Activated CD4-positive, alpha-beta T cell treated with anti-CD3 and anti-CD28 coated beads, Interleukin-2, amount 50 U/mL, for 16 hours (primary cell): ENCODE data around the gene BRME1.
A peak's percentile ranks its signal among the peaks of the same experiment; 100 is the strongest.

ENCODE experiments used
- DNase-seq: peaks from one replicate; pipeline ENCODE4 v3.0.0-alpha.2; 2020

BRME1 gene

GRCh38 chr19:13885826-13886365 lies 20.0 kb downstream of the BRME1 start:
- no peak for DNase-seq

- DNase-seq, result no peak
Observed at GRCh38 chr19:13884726-13885591, 21.0 kb downstream of the BRME1 start.

- no peak for DNase-seq
Observed at GRCh38 chr19:13883516-13884064, 22.3 kb downstream of the BRME1 start.

- DNase-seq, result no peak
Observed at GRCh38 chr19:13882836-13883235, 23.1 kb downstream of the BRME1 start.

- no peak for DNase-seq
Observed at GRCh38 chr19:13882419-13882795, 23.5 kb downstream of the BRME1 start.

- peak; percentile 65 for DNase-seq
Observed at GRCh38 chr19:13881692-13882418, 24.1 kb downstream of the BRME1 start.

GRCh38 chr19:13881251-13881691 lies 24.6 kb downstream of the BRME1 start:
- DNase-seq, result peak; percentile 34

GRCh38 chr19:13880059-13881043 lies 25.6 kb downstream of the BRME1 start:
- DNase-seq, result peak; percentile 99

GRCh38 chr19:13877303-13877702 lies 28.6 kb downstream of the BRME1 start:
- no peak for DNase-seq

- DNase-seq, result no peak
Observed at GRCh38 chr19:13876834-13877233, 29.1 kb downstream of the BRME1 start, which contains the start of gene NANOS3. Gene NANOS3 (plus strand): TSS chr19:13877134. CDS start chr19:13877249, 115 bp downstream.

- DNase-seq, result no peak
Observed at GRCh38 chr19:13875824-13876223, 30.1 kb downstream of the BRME1 start.

GRCh38 chr19:13873834-13874515 lies 31.9 kb downstream of the BRME1 start:
- no peak for DNase-seq

GRCh38 chr19:13872695-13873389 lies 33.1 kb downstream of the BRME1 start:
- DNase-seq, result no peak

GRCh38 chr19:13872339-13872694 lies 33.6 kb downstream of the BRME1 start:
- DNase-seq, result no peak

GRCh38 chr19:13870873-13871272 lies 35.0 kb downstream of the BRME1 start:
- no peak for DNase-seq

GRCh38 chr19:13869281-13869680 lies 36.6 kb downstream of the BRME1 start:
- no peak for DNase-seq

- DNase-seq, result no peak
Observed at GRCh38 chr19:13868663-13869062, 37.3 kb downstream of the BRME1 start.

- DNase-seq, result no peak
Observed at GRCh38 chr19:13866463-13867046, 39.4 kb downstream of the BRME1 start.

- DNase-seq, result no peak
Observed at GRCh38 chr19:13865571-13866462, 40.1 kb downstream of the BRME1 start.
